ENCODE data around the gene HAGHL.
"Not testable (repeated sequence)": the region's sequence is repeated elsewhere in the genome, so short reads cannot be mapped to it uniquely, and the experiment has no call there.

Gene HAGHL

GRCh38 chr16:708959-709358 is 17.9 kb upstream of the HAGHL start:
- no peak for DNase-seq

- DNase-seq: peak; percentile 79
These were observed 17.1 kb upstream of the HAGHL start for GRCh38 chr16:709566-710499.

GRCh38 chr16:710500-711075 is 16.3 kb upstream of the HAGHL start:
- DNase-seq: no peak

GRCh38 chr16:711084-711483 is 15.8 kb upstream of the HAGHL start:
- no peak for DNase-seq

GRCh38 chr16:711548-712320 is 15.2 kb upstream of the HAGHL start:
- DNase-seq: peak; percentile 61

GRCh38 chr16:712740-713250 is 14.1 kb upstream of the HAGHL start:
- DNase-seq: not testable (repeated sequence)

- no peak for DNase-seq
These were observed 12.8 kb upstream of the HAGHL start for GRCh38 chr16:714079-714478.

- DNase-seq: no peak
These were observed 12.1 kb upstream of the HAGHL start, which contains the start of gene METRN for GRCh38 chr16:714558-715476. Gene METRN, plus strand, starts transcription at chr16:715118. Its CDS starts 172 bp downstream, at chr16:715290.

- DNase-seq: no peak
These were observed 11.3 kb upstream of the HAGHL start for GRCh38 chr16:715477-716199.

GRCh38 chr16:716200-716568 is 10.7 kb upstream of the HAGHL start:
- DNase-seq: no peak

- DNase-seq: no peak
These were observed 10.1 kb upstream of the HAGHL start for GRCh38 chr16:716768-717325.

GRCh38 chr16:717450-718245 is 9.3 kb upstream of the HAGHL start:
- no peak for DNase-seq

- no peak for DNase-seq
These were observed 8.5 kb upstream of the HAGHL start for GRCh38 chr16:718389-718788.

GRCh38 chr16:718922-719321 is 8.0 kb upstream of the HAGHL start:
- no peak for DNase-seq

GRCh38 chr16:719815-720446 is 7.0 kb upstream of the HAGHL start:
- DNase-seq: no peak

- DNase-seq: no peak
These were observed 6.4 kb upstream of the HAGHL start for GRCh38 chr16:720447-720989.

GRCh38 chr16:720990-721764 is 5.7 kb upstream of the HAGHL start, which contains the start of gene ANTKMT:
Gene ANTKMT, plus strand, starts transcription at chr16:721146. Its CDS starts 129 bp downstream, at chr16:721275.
- peak; percentile 73 for DNase-seq

GRCh38 chr16:721765-722540 is 5.0 kb upstream of the HAGHL start:
- no peak for DNase-seq

All from NCI-H2107 (cell line).